MM.1S (cell line): ENCODE results near the gene RRAD.

Experiments
- DNase-seq: peaks from one replicate; pipeline ENCODE4 v3.0.0-alpha.2; 2015
- H2AFZ ChIP-seq: fragments of 300-600 bp; sonication (generic); 2 replicates; pipeline ENCODE4 v1.6.0; 2016; ENCODE audit warnings: antibody characterized with exemption, low read length
- H3F3A ChIP-seq: fragments of 300-600 bp; sonication (generic); 2 replicates; pipeline ENCODE4 v1.6.1; 2016; ENCODE audit warnings: mild to moderate bottlenecking, antibody characterized with exemption, low read length, moderate library complexity, mixed read lengths; ENCODE audit not compliant: insufficient read depth
- H3K27ac ChIP-seq: fragments of 300-600 bp; sonication (generic); 2 replicates; pipeline ENCODE4 v1.5.1; 2016; ENCODE audit warnings: mild to moderate bottlenecking, low read length
- H3K27me3 ChIP-seq: fragments of 300-600 bp; sonication (generic); replicated peaks from 2 replicates; pipeline ENCODE4 v1.6.0; 2016; ENCODE audit warnings: low read length; ENCODE audit not compliant: insufficient read depth
- H3K36me3 ChIP-seq: fragments of 300-600 bp; sonication (generic); replicated peaks from 2 replicates; pipeline ENCODE4 v1.6.1; 2016; ENCODE audit warnings: mild to moderate bottlenecking, low read length, mixed read lengths; ENCODE audit not compliant: insufficient read depth
- H3K4me1 ChIP-seq: fragments of 300-600 bp; sonication (generic); 2 replicates; pipeline ENCODE4 v1.6.1; 2016; ENCODE audit warnings: low read length, mixed read lengths
- H3K4me2 ChIP-seq: fragments of 300-600 bp; sonication (generic); 2 replicates; pipeline ENCODE4 v1.6.0; 2016; ENCODE audit warnings: low read depth, low read length
- H3K4me3 ChIP-seq: fragments of 300-600 bp; sonication (generic); 2 replicates; pipeline ENCODE4 v1.5.1; 2016; ENCODE audit warnings: low read length, mixed read lengths
- H3K79me2 ChIP-seq: fragments of 300-600 bp; sonication (generic); 2 replicates; pipeline ENCODE4 v1.6.1; 2016; ENCODE audit warnings: mixed run types, low read length, mixed read lengths
- H3K9ac ChIP-seq: fragments of 300-600 bp; sonication (generic); 2 replicates; pipeline ENCODE4 v1.6.1; 2016; ENCODE audit warnings: low read length, mixed read lengths
- H3K9me2 ChIP-seq: fragments of 300-600 bp; sonication (generic); replicated peaks from 2 replicates; pipeline ENCODE4 v1.6.1; 2016; ENCODE audit warnings: mild to moderate bottlenecking, low read length, mixed read lengths; ENCODE audit not compliant: insufficient read depth
- H3K9me3 ChIP-seq: fragments of 300-600 bp; sonication (generic); replicated peaks from 2 replicates; pipeline ENCODE4 v1.6.1; 2016; ENCODE audit warnings: mild to moderate bottlenecking, low read length, mixed read lengths; ENCODE audit not compliant: insufficient read depth
- H4K20me1 ChIP-seq: fragments of 300-600 bp; sonication (generic); 2 replicates; pipeline ENCODE4 v1.6.1; 2016; ENCODE audit warnings: mild to moderate bottlenecking, low read length, moderate library complexity, mixed read lengths; ENCODE audit not compliant: insufficient read depth
- CTCF ChIP-seq: fragments of 300-600 bp; sonication (generic); IDR thresholded peaks from 2 replicates; pipeline ENCODE4 v1.5.1; 2016; ENCODE audit warnings: antibody characterized with exemption, low read length, mixed read lengths
- EZH2 ChIP-seq: fragments of 300-600 bp; sonication (generic); optimal IDR thresholded peaks from 2 replicates; pipeline ENCODE3; 2017; ENCODE audit warnings: low read depth, mild to moderate bottlenecking, antibody characterized with exemption, low read length, mixed read lengths
- EZH2phosphoT487 ChIP-seq: fragments of 300-600 bp; sonication (generic); IDR thresholded peaks from 2 replicates; pipeline ENCODE4 v1.6.1; 2018; ENCODE audit warnings: antibody characterized with exemption, low read length

Gene RRAD

GRCh38 chr16:66934138-66934838 lies 9.0 kb upstream of the RRAD start, which contains the start of gene CIAO2B:
Gene CIAO2B, minus strand, starts transcription at chr16:66934402. Its CDS starts 38 bp downstream, at chr16:66934364.
- H3K4me2 ChIP-seq: peak within 1 kb of the TSS; percentile 86
- H3K27ac ChIP-seq: peak within 1 kb of the TSS; percentile 53
- peak; percentile 90 for DNase-seq
- no peaks in the 10 kb centered on the region for H4K20me1 ChIP-seq
- H3K9me2 ChIP-seq: no peaks in the 10 kb centered on the region
- 0 out of 2 replicates have a peak, but pooled peaks cover 4% of the 10 kb centered on the region for H3K4me1 ChIP-seq
- H3K9ac ChIP-seq: peak within 1 kb of the TSS; percentile 91
- no peaks in the 10 kb centered on the region for H3K36me3 ChIP-seq
- H3K27me3 ChIP-seq: no peaks in the 10 kb centered on the region
- H3K4me3 ChIP-seq: peak within 1 kb of the TSS; percentile 93
- H3F3A ChIP-seq: no peaks in the 10 kb centered on the region; the same call in 1 of the 2 replicates
- TF ChIP-seq EZH2phosphoT487 (no peak), EZH2 (no peak), CTCF (no peak)
- H2AFZ ChIP-seq: peak within 1 kb of the TSS; percentile 68
- peaks cover 41% of the 10 kb centered on the region for H3K79me2 ChIP-seq
- no peaks in the 10 kb centered on the region for H3K9me3 ChIP-seq

GRCh38 chr16:66933776-66934137 lies 8.4 kb upstream of the RRAD start:
- Histone ChIP-seq H3K27ac (peak overlapping the region; percentile 53), H3F3A (no peaks in the 10 kb centered on the region; the same call in 1 of the 2 replicates), H3K79me2 (peaks cover 41% of the 10 kb centered on the region), H3K9me3 (no peaks in the 10 kb centered on the region), H2AFZ (peak overlapping the region; percentile 68), H3K36me3 (no peaks in the 10 kb centered on the region), H3K9ac (peak overlapping the region; percentile 91), H3K27me3 (no peaks in the 10 kb centered on the region), H3K4me2 (peak overlapping the region; percentile 77), H3K4me3 (peak overlapping the region; percentile 93), H3K4me1 (0 out of 2 replicates have a peak, but pooled peaks cover 4% of the 10 kb centered on the region), H4K20me1 (no peaks in the 10 kb centered on the region), H3K9me2 (no peaks in the 10 kb centered on the region)
- no peak for TF ChIP-seq CTCF
- no peak for TF ChIP-seq EZH2
- TF ChIP-seq EZH2phosphoT487: no peak
- peak; percentile 37 for DNase-seq

- Histone ChIP-seq H3K4me2 (no peak overlapping the region), H3K36me3 (no peaks in the 10 kb centered on the region), H3K9me3 (no peaks in the 10 kb centered on the region), H3K9ac (no peak overlapping the region), H3K9me2 (no peaks in the 10 kb centered on the region), H3K27ac (no peak overlapping the region), H3K4me3 (no peak overlapping the region), H3F3A (no peaks in the 10 kb centered on the region; the same call in 1 of the 2 replicates), H2AFZ (no peak overlapping the region), H4K20me1 (no peaks in the 10 kb centered on the region), H3K4me1 (0 out of 2 replicates have a peak, but pooled peaks cover 4% of the 10 kb centered on the region), H3K79me2 (peaks cover 41% of the 10 kb centered on the region), H3K27me3 (no peaks in the 10 kb centered on the region)
- TF ChIP-seq EZH2: no peak
- no peak for TF ChIP-seq EZH2phosphoT487
- TF ChIP-seq CTCF: no peak
- DNase-seq: no peak
Measured at GRCh38 chr16:66932076-66932475, 6.7 kb upstream of the RRAD start.
